ENCODE measurements around the gene ETDB.

DNA sequence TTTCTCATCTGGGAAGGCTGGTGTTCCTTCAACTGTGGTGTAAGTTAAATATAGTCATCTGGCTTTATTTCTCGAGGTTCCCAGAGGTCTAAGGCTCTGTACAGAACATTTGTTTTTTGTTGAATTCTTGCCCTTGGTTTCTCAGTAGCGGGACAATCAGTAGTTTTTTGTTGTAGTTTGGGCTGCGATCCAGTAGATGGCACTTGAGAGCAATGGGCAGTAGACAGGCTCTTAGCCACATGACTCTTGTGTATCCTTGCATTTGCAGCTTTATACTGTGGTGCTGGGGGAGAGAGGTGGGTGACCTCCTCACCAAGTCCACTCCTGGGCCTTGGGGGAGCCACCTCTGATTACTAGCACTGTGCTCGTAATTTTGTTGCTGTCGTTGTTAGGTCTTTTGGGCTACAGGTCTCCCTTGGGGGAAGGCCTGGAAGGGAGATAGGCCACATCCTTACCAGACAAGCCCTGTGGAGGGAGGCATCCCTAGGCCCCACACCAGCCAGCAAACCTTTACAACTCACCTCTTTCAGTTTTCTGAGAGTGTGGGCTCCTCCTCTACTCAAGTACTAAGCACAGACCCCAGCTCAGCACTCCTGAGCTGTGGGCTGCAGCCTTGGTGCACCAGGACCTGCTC is 8.1 kb downstream of the ETDB start:
- TF ChIP-seq RCOR1 (IDR thresholded peaks at IDR 0.05; ENCODE audit: insufficient replicate concordance, low read length) = no peak
- TF ChIP-seq, protein P1, sequence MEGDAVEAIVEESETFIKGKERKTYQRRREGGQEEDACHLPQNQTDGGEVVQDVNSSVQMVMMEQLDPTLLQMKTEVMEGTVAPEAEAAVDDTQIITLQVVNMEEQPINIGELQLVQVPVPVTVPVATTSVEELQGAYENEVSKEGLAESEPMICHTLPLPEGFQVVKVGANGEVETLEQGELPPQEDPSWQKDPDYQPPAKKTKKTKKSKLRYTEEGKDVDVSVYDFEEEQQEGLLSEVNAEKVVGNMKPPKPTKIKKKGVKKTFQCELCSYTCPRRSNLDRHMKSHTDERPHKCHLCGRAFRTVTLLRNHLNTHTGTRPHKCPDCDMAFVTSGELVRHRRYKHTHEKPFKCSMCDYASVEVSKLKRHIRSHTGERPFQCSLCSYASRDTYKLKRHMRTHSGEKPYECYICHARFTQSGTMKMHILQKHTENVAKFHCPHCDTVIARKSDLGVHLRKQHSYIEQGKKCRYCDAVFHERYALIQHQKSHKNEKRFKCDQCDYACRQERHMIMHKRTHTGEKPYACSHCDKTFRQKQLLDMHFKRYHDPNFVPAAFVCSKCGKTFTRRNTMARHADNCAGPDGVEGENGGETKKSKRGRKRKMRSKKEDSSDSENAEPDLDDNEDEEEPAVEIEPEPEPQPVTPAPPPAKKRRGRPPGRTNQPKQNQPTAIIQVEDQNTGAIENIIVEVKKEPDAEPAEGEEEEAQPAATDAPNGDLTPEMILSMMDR (conservative IDR thresholded peaks at IDR 0.05; ENCODE audit: low read depth, low read length) = peak; percentile 56
- TF ChIP-seq POLR2A (IDR thresholded peaks at IDR 0.05; ENCODE audit: low read depth, low read length) = no peak
- peak; percentile 43; the same call in 1 of the 2 replicates for TF ChIP-seq RAD21 (IDR thresholded peaks at IDR 0.05; ENCODE audit: low read length)
- TF ChIP-seq BHLHE40 (IDR thresholded peaks at IDR 0.05; ENCODE audit: low read depth, low read length) = no peak
- no peak for TF ChIP-seq MAZ (IDR thresholded peaks at IDR 0.05; ENCODE audit: borderline replicate concordance, low read depth, low read length)
- TF ChIP-seq SMC3 (IDR thresholded peaks at IDR 0.05; ENCODE audit: low read depth, low read length) = peak; percentile 27; the same call in 1 of the 2 replicates
- TF ChIP-seq RFX5 (IDR thresholded peaks at IDR 0.05; ENCODE audit: low read depth, low read length) = no peak
- TF ChIP-seq, protein P2, sequence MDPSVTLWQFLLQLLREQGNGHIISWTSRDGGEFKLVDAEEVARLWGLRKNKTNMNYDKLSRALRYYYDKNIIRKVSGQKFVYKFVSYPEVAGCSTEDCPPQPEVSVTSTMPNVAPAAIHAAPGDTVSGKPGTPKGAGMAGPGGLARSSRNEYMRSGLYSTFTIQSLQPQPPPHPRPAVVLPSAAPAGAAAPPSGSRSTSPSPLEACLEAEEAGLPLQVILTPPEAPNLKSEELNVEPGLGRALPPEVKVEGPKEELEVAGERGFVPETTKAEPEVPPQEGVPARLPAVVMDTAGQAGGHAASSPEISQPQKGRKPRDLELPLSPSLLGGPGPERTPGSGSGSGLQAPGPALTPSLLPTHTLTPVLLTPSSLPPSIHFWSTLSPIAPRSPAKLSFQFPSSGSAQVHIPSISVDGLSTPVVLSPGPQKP (IDR thresholded peaks at IDR 0.05; ENCODE audit: borderline replicate concordance, low read depth, low read length) = no peak

Measured in IMR-90 (cell line).